GM12801 (cell line): ENCODE measurements around the gene FGF4.

Experiments
- CTCF ChIP-seq: IDR thresholded peaks from one replicate; pipeline ENCODE4 v1.5.1; 2011; ENCODE audit warnings: control low read depth; ENCODE audit not compliant: insufficient read length; ENCODE audit errors: extremely low read depth

Gene FGF4

GRCh38 chr11:69775163-69775755 is at the start of gene FGF4:
TSS of gene FGF4 (minus strand) at chr11:69775341. CDS start at chr11:69775084, 257 bp downstream.
- no peak for TF ChIP-seq CTCF

GRCh38 chr11:69823641-69824265 is 48.6 kb upstream of the FGF4 start:
- TF ChIP-seq CTCF: no peak

- no peak for TF ChIP-seq CTCF
Measured at GRCh38 chr11:69822676-69823494, 47.7 kb upstream of the FGF4 start.

GRCh38 chr11:69821511-69822040 is 46.4 kb upstream of the FGF4 start:
- no peak for TF ChIP-seq CTCF

GRCh38 chr11:69820441-69820840 is 45.3 kb upstream of the FGF4 start:
- TF ChIP-seq CTCF: no peak

GRCh38 chr11:69819541-69820070 is 44.5 kb upstream of the FGF4 start:
- no peak for TF ChIP-seq CTCF

GRCh38 chr11:69818603-69819441 is 43.7 kb upstream of the FGF4 start, which contains the start of gene FGF3:
TSS of gene FGF3 (minus strand) at chr11:69819416. CDS start at chr11:69818933, 483 bp downstream.
- no peak for TF ChIP-seq CTCF
